NCI-H2081 (cell line): ENCODE data around the gene FHAD1.
"Not testable (repeated sequence)": the region's sequence is repeated elsewhere in the genome, so short reads cannot be mapped to it uniquely, and the experiment has no call there.

ENCODE experiments used
- DNase-seq, 2 experiments: peaks; one replicate each; lab custom pipeline; 2025; lab: John Stamatoyannopoulos, UW

Gene FHAD1

GRCh38 chr1:15276691-15277446, 29.8 kb downstream of the FHAD1 start:
- DNase-seq = no peak

DNA sequence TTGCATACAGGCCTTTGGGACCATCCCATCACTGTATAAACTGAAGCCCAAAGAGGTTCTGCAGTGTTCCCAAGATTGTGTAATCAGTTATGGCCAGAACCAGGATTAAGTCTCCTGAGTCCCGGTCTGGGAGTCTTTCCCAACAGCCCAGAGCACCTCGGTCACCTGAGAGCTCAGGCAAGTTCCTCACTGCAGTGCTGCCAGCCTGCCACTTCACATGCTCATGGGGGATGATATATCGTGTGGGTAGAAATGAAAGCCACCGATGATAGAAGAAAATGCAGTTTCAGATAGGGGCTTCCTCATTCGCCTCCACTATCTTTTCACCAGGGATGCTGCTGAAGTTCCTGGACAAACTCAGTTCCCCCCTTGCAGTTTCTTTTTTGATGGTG, 30.4 kb downstream of the FHAD1 start:
- no peak for DNase-seq

DNA sequence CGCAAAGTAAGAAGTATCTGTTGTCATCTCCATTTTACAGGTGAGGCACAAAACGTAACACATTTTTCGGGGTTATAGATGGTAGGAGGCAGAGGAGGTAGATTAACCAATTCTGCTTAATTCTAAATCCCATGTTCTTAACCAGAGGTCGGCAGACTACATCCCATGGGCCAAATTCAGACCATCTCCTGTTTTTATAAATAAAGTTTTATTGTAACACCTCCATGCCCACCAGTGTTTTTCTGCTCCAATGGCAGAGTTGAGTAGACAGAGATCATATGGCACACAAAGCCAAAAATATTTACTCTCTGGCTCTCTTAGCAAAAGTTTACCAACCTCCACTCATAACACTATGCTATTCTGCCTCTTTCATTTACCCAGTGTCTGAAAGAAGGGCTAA, 30.9 kb downstream of the FHAD1 start:
- DNase-seq = no peak

GRCh38 chr1:15279576-15280230, 32.7 kb downstream of the FHAD1 start:
- DNase-seq = no peak

- DNase-seq = no peak
Measured at GRCh38 chr1:15280416-15280815, 33.4 kb downstream of the FHAD1 start.

DNA sequence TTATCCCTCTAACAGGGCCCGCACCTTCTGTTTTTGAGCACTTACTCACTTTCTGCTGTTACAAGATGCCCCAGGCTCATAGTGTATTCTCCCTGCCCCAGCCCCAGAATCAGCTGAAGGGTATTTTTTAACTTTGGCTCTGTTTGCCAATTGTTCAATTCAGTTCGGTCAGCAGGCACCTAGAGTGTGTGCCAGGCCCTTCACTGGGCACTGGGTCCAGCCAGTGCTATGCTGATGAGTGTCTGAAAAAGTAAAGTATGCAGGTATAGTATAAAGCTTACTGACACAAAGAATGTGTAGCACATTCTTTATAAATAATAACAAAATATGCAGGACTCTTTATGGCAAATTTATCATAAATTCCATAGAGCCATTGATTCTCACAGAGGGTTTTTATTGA, 35.0 kb downstream of the FHAD1 start:
- no peak for DNase-seq

GRCh38 chr1:15282810-15283474, 35.9 kb downstream of the FHAD1 start:
- DNase-seq = peak; percentile 49 to 61

DNA sequence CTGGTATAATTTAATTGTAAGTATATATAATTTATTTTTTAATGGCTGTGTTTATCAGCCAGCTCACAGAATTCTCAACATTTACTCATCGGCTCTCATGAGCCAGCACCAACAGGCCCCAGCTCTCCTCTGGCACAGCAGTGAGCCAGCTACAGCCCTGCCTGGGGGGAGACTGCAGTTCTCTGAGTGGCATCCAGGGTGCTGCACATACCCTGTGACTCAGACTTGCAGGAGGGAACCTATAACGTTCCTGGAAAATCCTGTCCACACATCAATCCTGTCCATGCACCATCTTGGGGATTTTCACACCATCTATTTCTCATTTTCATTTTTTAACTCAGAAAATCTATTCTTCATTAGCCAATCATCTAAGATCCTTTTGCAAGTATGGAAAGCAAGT, 36.5 kb downstream of the FHAD1 start:
- DNase-seq = no peak

DNA sequence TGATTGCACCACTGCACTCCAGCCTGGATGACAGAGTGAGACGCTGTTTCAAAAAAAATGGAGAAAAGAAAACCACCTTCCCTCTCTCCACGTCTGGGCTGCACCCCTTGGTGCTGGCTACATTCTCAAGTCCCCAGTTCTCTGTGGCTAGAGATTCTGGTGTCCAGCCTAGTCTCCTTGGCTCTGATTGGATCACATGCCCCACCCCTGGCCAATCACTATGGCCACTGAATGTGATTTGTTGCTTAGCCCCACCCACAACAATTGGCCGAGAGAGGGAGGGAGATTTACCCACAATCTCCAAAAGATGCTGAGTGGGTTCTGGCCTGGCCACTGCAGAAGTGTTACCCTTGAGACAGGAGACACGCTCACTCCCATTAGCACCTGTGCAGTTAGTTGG, 39.4 kb downstream of the FHAD1 start:
- DNase-seq = no peak

DNA sequence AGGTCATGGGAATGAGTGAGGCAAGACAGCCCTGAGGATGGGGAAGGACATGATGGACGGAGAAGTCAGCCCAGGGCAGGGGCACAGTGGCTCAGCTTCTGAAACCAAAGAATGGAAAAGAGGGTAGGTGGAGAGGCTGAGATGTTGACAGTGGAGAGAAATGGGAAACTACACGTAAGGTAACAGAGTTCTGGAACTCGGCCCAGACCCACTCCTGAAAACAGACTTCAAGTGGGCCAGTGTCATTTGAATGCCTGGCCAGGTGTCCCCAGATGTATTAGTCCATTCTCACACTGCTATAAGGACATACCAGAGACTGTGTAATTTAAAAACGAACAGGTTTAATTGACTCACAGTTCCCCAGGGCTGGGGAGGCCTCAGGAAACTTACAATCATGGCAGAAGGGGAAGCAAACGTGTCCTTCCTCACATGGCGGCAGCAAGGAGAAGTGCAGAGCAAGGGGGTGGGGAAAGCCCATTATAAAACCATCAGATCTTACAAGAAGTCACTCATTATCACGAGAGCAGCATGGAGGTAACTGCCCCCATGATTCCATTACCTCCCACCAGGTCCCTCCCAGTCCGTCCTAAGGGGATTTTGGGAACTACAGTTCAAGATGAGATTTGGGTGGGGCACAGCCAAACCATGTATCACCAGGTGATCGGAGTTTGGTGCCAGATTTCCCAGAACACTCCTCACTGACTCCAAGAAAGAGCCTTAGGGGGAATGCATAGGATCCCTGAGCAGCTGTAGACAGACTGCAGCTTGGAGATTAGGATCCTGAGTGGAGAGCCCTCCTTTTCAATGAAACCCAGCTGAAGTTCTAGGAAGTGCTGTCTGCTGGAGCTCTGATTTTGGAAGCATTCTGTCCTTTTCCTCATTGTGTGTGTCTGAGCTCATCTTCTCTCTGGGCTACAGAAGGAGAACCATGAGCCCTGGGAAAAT, 40.3 kb downstream of the FHAD1 start:
- DNase-seq = no peak

GRCh38 chr1:15288173-15288926, 41.3 kb downstream of the FHAD1 start:
- DNase-seq = no peak

DNA sequence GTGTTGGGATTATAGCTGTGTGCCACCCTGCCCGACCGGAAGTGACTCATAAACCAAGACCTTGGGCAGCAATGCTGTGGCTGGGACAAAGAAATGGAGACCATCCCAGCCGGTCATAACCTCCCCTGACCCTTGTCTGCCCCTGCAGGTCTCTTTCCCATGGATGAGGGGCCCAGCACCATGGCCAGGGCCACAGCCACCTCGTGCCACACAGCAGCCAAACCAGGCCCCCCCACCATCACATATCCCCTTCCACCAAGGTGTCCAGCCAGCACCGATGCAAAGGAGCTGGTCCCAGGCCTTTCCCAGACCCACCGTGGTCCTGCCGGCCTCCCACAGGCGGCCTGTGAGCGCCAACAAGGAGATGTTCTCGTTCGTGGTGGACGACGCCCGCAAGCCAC, 42.2 kb downstream of the FHAD1 start:
- no peak for DNase-seq

GRCh38 chr1:15290382-15290781, 43.4 kb downstream of the FHAD1 start:
- no peak for DNase-seq

GRCh38 chr1:15295696-15296095, 48.7 kb downstream of the FHAD1 start:
- DNase-seq = no peak

DNA sequence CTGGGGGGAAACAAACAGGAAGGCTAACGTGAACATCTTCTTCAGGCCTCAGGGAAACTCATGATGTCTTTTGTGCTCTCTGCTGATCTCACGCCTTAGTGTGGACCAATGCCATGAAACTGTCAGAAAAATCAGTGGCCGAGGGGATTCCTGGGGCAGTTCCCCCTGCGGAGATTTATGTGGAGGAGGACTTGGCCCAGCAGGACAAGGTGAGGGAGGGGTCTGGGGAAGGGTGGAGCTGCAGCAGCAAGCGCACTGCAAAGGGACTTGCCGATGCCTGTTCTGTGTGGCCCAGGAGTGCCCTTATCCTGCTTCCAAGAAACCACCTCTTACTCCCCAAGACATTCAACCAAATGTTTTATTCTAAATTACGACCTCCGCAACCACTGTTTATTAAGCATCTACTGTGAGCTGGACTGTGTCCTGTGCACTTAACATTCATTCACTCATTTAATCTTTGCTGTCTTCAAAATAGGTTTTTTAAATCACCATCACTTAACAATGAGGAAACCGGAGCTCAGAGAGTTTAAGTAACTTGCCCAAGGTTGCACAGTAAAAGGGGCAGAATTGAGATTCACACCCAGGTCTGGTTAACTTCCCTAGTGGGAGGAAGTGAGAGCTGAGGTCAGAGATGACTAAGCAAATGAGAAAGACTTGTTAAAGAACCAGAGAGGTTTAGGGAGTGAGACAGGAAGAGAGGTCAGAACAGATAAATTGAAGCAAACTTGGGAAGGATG, 49.7 kb downstream of the FHAD1 start:
- no peak for DNase-seq

- DNase-seq = not testable (repeated sequence)
Measured at GRCh38 chr1:15297975-15298374, 51.0 kb downstream of the FHAD1 start.

DNA sequence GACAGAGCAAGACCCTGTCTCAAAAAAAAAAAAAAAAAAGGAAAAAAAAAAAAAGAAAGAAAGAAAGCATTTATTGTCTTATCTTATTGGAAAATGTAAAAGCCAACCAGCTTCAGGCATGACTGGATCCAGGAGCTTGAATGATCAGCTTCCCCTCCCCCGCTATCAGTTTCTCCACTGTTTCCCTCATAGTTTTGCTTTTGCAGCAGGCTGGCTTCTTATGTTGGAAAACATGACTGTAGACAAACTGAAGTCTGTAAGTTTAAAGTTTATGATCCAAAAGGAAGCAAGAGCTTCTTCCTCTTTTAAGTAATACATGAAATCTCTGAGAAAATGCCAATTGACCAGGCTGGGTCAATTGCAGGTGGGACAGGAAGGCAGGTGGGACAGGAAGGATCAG, 52.2 kb downstream of the FHAD1 start:
- no peak for DNase-seq

GRCh38 chr1:15299806-15300205, 52.8 kb downstream of the FHAD1 start:
- no peak for DNase-seq

DNA sequence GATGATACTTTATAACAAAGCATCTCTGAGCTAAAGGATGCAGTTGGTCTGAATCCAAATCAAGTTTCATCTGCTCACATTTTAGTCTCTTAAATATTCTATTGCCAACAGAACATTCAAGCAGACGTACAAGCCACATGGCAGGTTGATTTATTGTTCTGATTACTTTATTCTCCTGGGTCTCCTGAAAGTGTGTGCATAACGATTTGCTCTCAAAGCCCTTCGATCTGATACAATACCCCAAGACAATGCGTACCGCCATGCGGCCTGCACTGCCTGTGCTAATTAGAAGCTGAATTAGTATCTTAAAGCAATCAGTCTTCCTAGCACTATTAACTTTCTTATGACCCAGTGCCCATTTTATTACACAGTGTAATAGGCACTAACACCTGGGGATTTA, 56.9 kb downstream of the FHAD1 start:
- peak in 1 of 2 experiments; percentile 8 for DNase-seq

- peak; percentile 40 to 55 for DNase-seq
Measured at GRCh38 chr1:15304708-15305467, 57.9 kb downstream of the FHAD1 start.
